HEK293 (cell line): ENCODE results near the gene RALGAPA2.

Experiments used
- CTCF ChIA-PET: fragments of 350-600 bp; formaldehyde crosslinking; extraction: SDS; loops from one replicate; lab custom pipeline; 2021; ENCODE audit warnings: antibody characterized with exemption; lab: Yijun Ruan, JAX
- POLR2A ChIA-PET: fragments of 300-600 bp; formaldehyde crosslinking; extraction: SDS; loops from one replicate; lab custom pipeline; 2020; ENCODE audit warnings: antibody characterized with exemption, inconsistent platforms; lab: Yijun Ruan, JAX
- H3K27ac ChIP-seq: fragments of 200-500 bp; sonication (Bioruptor generic); 2 replicates; pipeline ENCODE4 v1.5.1; 2014; ENCODE audit warnings: low read depth, low read length, control low read depth, inconsistent platforms; ENCODE audit errors: extremely low read depth
- H3K36me3 ChIP-seq, 2 experiments: fragments of 200-500 bp in 1 of 2; sonication (Bioruptor generic) in 1 of 2; 1 replicate in 1 of 2; 2 replicates in 1 of 2; pipeline ENCODE4 v1.5.1; 2014 to 2017; ENCODE audit warnings: inconsistent platforms in 2 of 2, low read length in 2 of 2; ENCODE audit not compliant: control insufficient read depth in 2 of 2, insufficient read depth in 1 of 2
- H3K4me1 ChIP-seq: fragments of 200-500 bp; sonication (Bioruptor generic); 2 replicates; pipeline ENCODE4 v1.5.1; 2014; ENCODE audit warnings: mild to moderate bottlenecking, low read length, inconsistent platforms; ENCODE audit not compliant: control insufficient read depth, insufficient read depth
- H3K4me3 ChIP-seq: 2 replicates; pipeline ENCODE4 v1.5.1; 2011; ENCODE audit warnings: low read depth, mild to moderate bottlenecking, control low read depth, low read length, moderate library complexity
- H3K9me3 ChIP-seq: fragments of 200-500 bp; sonication (Bioruptor generic); 2 replicates; pipeline ENCODE4 v1.5.1; 2014; ENCODE audit warnings: low read depth, low read length, inconsistent platforms; ENCODE audit not compliant: control insufficient read depth, insufficient read depth
- BCL11B ChIP-seq: fragments of 450-650 bp; formaldehyde crosslinking; IDR thresholded peaks from 2 replicates; pipeline ENCODE4 v1.5.1; 2016; ENCODE audit warnings: low read depth, missing biosample characterization, missing genetic modification characterization
- EGR2 ChIP-seq: fragments of 450-650 bp; formaldehyde crosslinking; IDR thresholded peaks from 2 replicates; pipeline ENCODE4 v1.5.1; 2016; ENCODE audit warnings: low read depth, missing biosample characterization, missing genetic modification characterization
- KLF8 ChIP-seq: fragments of 450-650 bp; formaldehyde crosslinking; IDR thresholded peaks from 2 replicates; pipeline ENCODE4 v1.5.1; 2016; ENCODE audit warnings: missing biosample characterization, missing genetic modification characterization
- OVOL3 ChIP-seq: fragments of 450-650 bp; formaldehyde crosslinking; IDR thresholded peaks from 2 replicates; pipeline ENCODE4 v1.5.1; 2016; ENCODE audit warnings: missing biosample characterization, missing genetic modification characterization
- ZBTB1 ChIP-seq: fragments of 450-650 bp; formaldehyde crosslinking; IDR thresholded peaks from 2 replicates; pipeline ENCODE4 v1.5.1; 2016; ENCODE audit warnings: missing biosample characterization, missing genetic modification characterization
- ZBTB6 ChIP-seq: fragments of 450-650 bp; formaldehyde crosslinking; IDR thresholded peaks from 2 replicates; pipeline ENCODE4 v1.5.1; 2017; ENCODE audit warnings: missing biosample characterization, missing genetic modification characterization
- ZEB2 ChIP-seq: fragments of 450-650 bp; formaldehyde crosslinking; IDR thresholded peaks from 2 replicates; pipeline ENCODE4 v1.5.1; 2016; ENCODE audit warnings: missing biosample characterization, missing genetic modification characterization
- ZNF132 ChIP-seq: fragments of 450-650 bp; formaldehyde crosslinking; IDR thresholded peaks from 2 replicates; pipeline ENCODE4 v1.5.1; 2017; ENCODE audit warnings: missing biosample characterization, missing genetic modification characterization, borderline replicate concordance
- ZNF157 ChIP-seq: fragments of 450-650 bp; formaldehyde crosslinking; IDR thresholded peaks from 2 replicates; pipeline ENCODE4 v1.5.1; 2016; ENCODE audit warnings: missing biosample characterization, missing genetic modification characterization
- ZNF2 ChIP-seq: fragments of 450-650 bp; formaldehyde crosslinking; IDR thresholded peaks from 2 replicates; pipeline ENCODE4 v1.5.1; 2016; ENCODE audit warnings: missing biosample characterization, missing genetic modification characterization
- ZNF214 ChIP-seq: fragments of 450-650 bp; formaldehyde crosslinking; IDR thresholded peaks from 2 replicates; pipeline ENCODE4 v1.5.1; 2017; ENCODE audit warnings: missing biosample characterization, mild to moderate bottlenecking, missing genetic modification characterization, borderline replicate concordance
- ZNF274 ChIP-seq, 2 experiments: fragments of 200-500 bp in 1 of 2; fragments of 450-650 bp in 1 of 2; sonication (Bioruptor generic) in 1 of 2; formaldehyde crosslinking in 1 of 2; IDR thresholded peaks; 2 replicates each; pipeline versions ENCODE4 v1.5.1 to v1.6.1; 2014 to 2016; ENCODE audit warnings: borderline replicate concordance in 1 of 2, inconsistent platforms in 1 of 2, low read length in 1 of 2, missing biosample characterization in 1 of 2, missing genetic modification characterization in 1 of 2
- ZNF311 ChIP-seq: fragments of 450-650 bp; formaldehyde crosslinking; IDR thresholded peaks from 2 replicates; pipeline ENCODE4 v1.5.1; 2017; ENCODE audit warnings: missing biosample characterization, missing genetic modification characterization, borderline replicate concordance
- ZNF350 ChIP-seq: fragments of 450-650 bp; formaldehyde crosslinking; IDR thresholded peaks from 2 replicates; pipeline ENCODE4 v1.5.0; 2017; ENCODE audit warnings: missing biosample characterization, mild to moderate bottlenecking, missing genetic modification characterization
- ZNF510 ChIP-seq: fragments of 450-650 bp; formaldehyde crosslinking; IDR thresholded peaks from 2 replicates; pipeline ENCODE4 v1.5.1; 2018; ENCODE audit warnings: mild to moderate bottlenecking, missing genetic modification characterization, missing biosample characterization; ENCODE audit not compliant: insufficient replicate concordance
- ZNF585B ChIP-seq: fragments of 450-650 bp; formaldehyde crosslinking; IDR thresholded peaks from 2 replicates; pipeline ENCODE4 v1.5.1; 2016; ENCODE audit warnings: missing biosample characterization, missing genetic modification characterization
- ZNF596 ChIP-seq: fragments of 450-650 bp; IDR thresholded peaks from 2 replicates; pipeline ENCODE4 v1.5.0; 2018; ENCODE audit warnings: missing biosample characterization, mild to moderate bottlenecking, missing genetic modification characterization, moderate library complexity
- ZNF654 ChIP-seq: fragments of 450-650 bp; formaldehyde crosslinking; IDR thresholded peaks from 2 replicates; pipeline ENCODE4 v1.5.1; 2016; ENCODE audit warnings: low read depth, missing biosample characterization, missing genetic modification characterization
- ZNF830 ChIP-seq: fragments of 450-650 bp; IDR thresholded peaks from 2 replicates; pipeline ENCODE4 v1.5.0; 2018; ENCODE audit warnings: missing biosample characterization, missing genetic modification characterization, low read depth, mild to moderate bottlenecking, moderate library complexity
- ZSCAN16 ChIP-seq: fragments of 450-650 bp; formaldehyde crosslinking; IDR thresholded peaks from 2 replicates; pipeline ENCODE4 v1.5.1; 2016; ENCODE audit warnings: missing biosample characterization, missing genetic modification characterization
- TF ChIP-seq, protein P1 (sequence below): fragments of 450-650 bp; formaldehyde crosslinking; IDR thresholded peaks from 2 replicates; pipeline ENCODE4 v1.5.1; 2017; ENCODE audit warnings: missing biosample characterization, missing genetic modification characterization

RALGAPA2 gene

DNA sequence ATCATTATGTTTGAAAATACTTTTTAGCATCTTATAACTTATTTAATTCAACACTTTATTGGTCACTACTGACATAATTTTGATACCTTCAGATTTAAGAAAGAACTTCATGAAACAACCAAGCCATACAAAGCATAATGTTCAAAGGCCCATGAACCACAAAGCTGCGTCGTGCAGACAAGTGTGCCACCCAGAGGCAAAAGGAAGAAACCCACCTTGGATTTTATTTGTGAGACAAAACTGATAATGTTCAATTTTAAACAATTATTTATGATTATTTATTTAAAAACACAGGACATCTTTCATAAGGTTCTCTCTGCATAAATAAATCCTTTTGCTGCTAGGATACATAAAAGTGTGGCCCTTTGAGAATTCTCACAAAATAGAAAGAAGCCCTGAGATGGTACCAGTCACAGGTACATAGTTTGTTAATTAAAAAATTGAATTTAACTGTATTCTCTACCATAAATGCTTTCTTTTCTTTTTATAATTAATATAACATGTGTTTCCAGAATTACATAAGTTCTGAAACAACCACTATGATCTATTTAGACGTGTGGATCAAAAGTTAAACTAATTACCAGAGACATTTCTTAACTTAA is 143.7 kb downstream of the RALGAPA2 start:
- POLR2A ChIA-PET, result no interaction called here
- no peak overlapping the region for H3K27ac ChIP-seq

DNA sequence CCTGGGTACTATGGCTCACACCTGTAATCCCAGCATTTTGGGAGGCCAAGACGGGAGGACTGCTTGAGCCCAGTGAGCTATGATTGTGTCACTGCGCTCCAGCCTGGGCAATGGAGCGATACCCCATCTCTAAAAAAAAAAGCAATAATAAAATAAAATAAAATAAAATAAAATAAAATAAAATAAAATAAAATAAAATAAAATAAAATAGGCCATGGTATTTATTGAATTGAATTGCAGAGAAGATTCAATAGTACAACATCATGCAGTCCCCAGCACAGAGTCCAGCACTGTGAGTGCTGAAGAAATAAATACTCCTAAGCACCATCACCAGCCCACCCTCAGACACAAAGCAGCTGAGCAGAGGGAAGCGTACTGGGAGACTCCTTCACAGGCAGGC is 144.7 kb downstream of the RALGAPA2 start:
- no peaks in the 10 kb centered on the region for H3K4me1 ChIP-seq
- no peak overlapping the region for H3K4me3 ChIP-seq
- TF ChIP-seq ZNF510 (tag by site-specific recombination) (no peak), OVOL3 (tag by site-specific recombination) (no peak), ZNF596 (tag by site-specific recombination) (no peak), ZBTB6 (tag by site-specific recombination) (no peak), KLF8 (tag by site-specific recombination) (no peak), ZNF274 (IDR thresholded peaks at IDR 0.05; ENCODE audit: low read length) (no peak), ZNF274 (tag by site-specific recombination; IDR thresholded peaks at IDR 0.05; ENCODE audit: borderline replicate concordance) (no peak), ZNF311 (no peak), EGR2 (no peak), ZNF585B (tag by site-specific recombination) (no peak), ZSCAN16 (tag by site-specific recombination) (no peak), ZNF830 (tag by site-specific recombination) (no peak), ZNF214 (tag by site-specific recombination) (no peak), ZNF350 (tag by site-specific recombination) (no peak), BCL11B (tag by site-specific recombination) (no peak), ZEB2 (no peak), ZBTB1 (tag by site-specific recombination) (no peak), ZNF157 (no peak), ZNF132 (no peak)
- TF ChIP-seq, protein P1, sequence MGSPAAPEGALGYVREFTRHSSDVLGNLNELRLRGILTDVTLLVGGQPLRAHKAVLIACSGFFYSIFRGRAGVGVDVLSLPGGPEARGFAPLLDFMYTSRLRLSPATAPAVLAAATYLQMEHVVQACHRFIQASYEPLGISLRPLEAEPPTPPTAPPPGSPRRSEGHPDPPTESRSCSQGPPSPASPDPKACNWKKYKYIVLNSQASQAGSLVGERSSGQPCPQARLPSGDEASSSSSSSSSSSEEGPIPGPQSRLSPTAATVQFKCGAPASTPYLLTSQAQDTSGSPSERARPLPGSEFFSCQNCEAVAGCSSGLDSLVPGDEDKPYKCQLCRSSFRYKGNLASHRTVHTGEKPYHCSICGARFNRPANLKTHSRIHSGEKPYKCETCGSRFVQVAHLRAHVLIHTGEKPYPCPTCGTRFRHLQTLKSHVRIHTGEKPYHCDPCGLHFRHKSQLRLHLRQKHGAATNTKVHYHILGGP (tag by site-specific recombination), result no peak
- TF ChIP-seq, all 188 proteins: peak for 0
- Histone ChIP-seq H3K36me3 (peaks cover 0 to 12% of the 10 kb centered on the region in 2 experiments; a peak in 1 of 3 replicates), H3K27ac (no peak overlapping the region), H3K9me3 (no peaks in the 10 kb centered on the region)
- CTCF ChIA-PET, result interaction anchor here (0.7 to 1.1 kb wide), 3 partner anchors 8 to 437 kb away, joined by 3 to 4 read pairs (median 3); no protein-coding TSS in a partner anchor
- POLR2A ChIA-PET, result no interaction called here

More for the DNA sequence above, 143.7 kb downstream of the RALGAPA2 start:
- H3K9me3 ChIP-seq, result no peaks in the 10 kb centered on the region
- CTCF ChIA-PET, result no interaction called here
- H3K36me3 ChIP-seq, result peaks cover 0 to 12% of the 10 kb centered on the region in 2 experiments; a peak in 1 of 3 replicates
- H3K4me3 ChIP-seq, result no peak overlapping the region
- peak; percentile 75 for TF ChIP-seq ZNF654 (tag by site-specific recombination)
- TF ChIP-seq ZSCAN16 (tag by site-specific recombination), result no peak
- TF ChIP-seq ZNF2 (tag by site-specific recombination), result 0 out of 2 replicates have a peak, but pooled peaks have one; percentile 47
- TF ChIP-seq, all 188 proteins: peak for 2
- no peaks in the 10 kb centered on the region for H3K4me1 ChIP-seq
